Tibial artery (tissue), 4 donors: ENCODE results near the gene DLL1.
A peak's percentile ranks its signal among the peaks of the same experiment; 100 is the strongest.

Source experiments
- DNase-seq, 2 donors: peaks; one replicate each; pipeline ENCODE4 v3.0.0-alpha.2; 2019
- H3K27ac ChIP-seq, 2 donors: fragments of 200-600 bp; sonication (generic) in 1 of 2; 1 replicate in 1 of 2; 2 replicates in 1 of 2; pipeline ENCODE4 v1.5.1; 2018 to 2019; ENCODE audit warnings: mild to moderate bottlenecking in 1 of 2
- H3K27me3 ChIP-seq, 2 donors: fragments of 200-600 bp; sonication (generic) in 1 of 2; one replicate each; pipeline versions ENCODE4 v1.5.1 to v1.6.0; 2016 to 2019
- H3K36me3 ChIP-seq, 3 donors: fragments of 200-600 bp; sonication (generic) in 2 of 3; one replicate each; pipeline ENCODE4 v1.5.1; 2016 to 2019; ENCODE audit warnings: mild to moderate bottlenecking in 2 of 3
- H3K4me1 ChIP-seq, 4 donors: fragments of 200-600 bp; sonication (generic) in 2 of 4; 1 replicate in 3 of 4; 2 replicates in 1 of 4; pipeline ENCODE4 v1.5.1; 2016 to 2019
- H3K4me3 ChIP-seq, 2 donors: fragments of 200-600 bp; sonication (generic) in 1 of 2; 1 replicate in 1 of 2; 2 replicates in 1 of 2; pipeline ENCODE4 v1.5.1; 2018 to 2019; ENCODE audit warnings: mild to moderate bottlenecking in 2 of 2
- H3K9me3 ChIP-seq, 3 donors: fragments of 200-600 bp; sonication (generic) in 1 of 3; one replicate each; pipeline ENCODE4 v1.5.1; 2016 to 2019
- intact Hi-C: fragments of 100-400 bp; cut with DNase I; formaldehyde crosslinking; loops from one replicate; pipeline ENCODE4 v1.15.0; 2023; ENCODE audit warnings: low total_unique reads
- TF ChIP-seq, protein P1 (sequence below), 2 experiments: fragments of 200-600 bp in 1 of 2; fragments of 450-650 bp in 1 of 2; IDR thresholded peaks; one replicate each; pipeline ENCODE4 v1.5.1; 2017 to 2019; ENCODE audit warnings: antibody characterized with exemption in 2 of 2, mild to moderate bottlenecking in 1 of 2, moderate library complexity in 1 of 2

DLL1 gene

DNA sequence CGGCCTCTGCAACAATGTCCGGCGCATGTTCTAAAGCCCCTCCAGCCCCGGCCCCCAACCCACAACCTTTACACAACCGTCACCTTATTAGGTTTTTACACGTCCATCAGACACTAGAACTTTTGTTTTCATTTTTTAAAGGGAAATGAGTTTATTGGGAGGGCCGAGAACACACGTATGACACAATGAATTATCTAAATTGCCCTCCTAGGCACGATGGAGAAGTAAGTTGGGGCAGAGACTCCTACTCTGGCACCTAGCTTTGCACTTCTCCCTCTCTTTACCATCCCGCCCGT, 1.2 kb upstream of the DLL1 start:
- no peak for DNase-seq
- Histone ChIP-seq H3K4me1 (peaks cover 0 to 73% (median 59%) of the 10 kb centered on the region in 4 donors), H3K27me3 (peaks cover 10 to 88% of the 10 kb centered on the region in 2 donors), H3K36me3 (no peaks in the 10 kb centered on the region), H3K9me3 (no peaks in the 10 kb centered on the region), H3K27ac (no peak overlapping the region), H3K4me3 (peak overlapping the region; percentile 63 to 67)
- TF ChIP-seq, protein P1, sequence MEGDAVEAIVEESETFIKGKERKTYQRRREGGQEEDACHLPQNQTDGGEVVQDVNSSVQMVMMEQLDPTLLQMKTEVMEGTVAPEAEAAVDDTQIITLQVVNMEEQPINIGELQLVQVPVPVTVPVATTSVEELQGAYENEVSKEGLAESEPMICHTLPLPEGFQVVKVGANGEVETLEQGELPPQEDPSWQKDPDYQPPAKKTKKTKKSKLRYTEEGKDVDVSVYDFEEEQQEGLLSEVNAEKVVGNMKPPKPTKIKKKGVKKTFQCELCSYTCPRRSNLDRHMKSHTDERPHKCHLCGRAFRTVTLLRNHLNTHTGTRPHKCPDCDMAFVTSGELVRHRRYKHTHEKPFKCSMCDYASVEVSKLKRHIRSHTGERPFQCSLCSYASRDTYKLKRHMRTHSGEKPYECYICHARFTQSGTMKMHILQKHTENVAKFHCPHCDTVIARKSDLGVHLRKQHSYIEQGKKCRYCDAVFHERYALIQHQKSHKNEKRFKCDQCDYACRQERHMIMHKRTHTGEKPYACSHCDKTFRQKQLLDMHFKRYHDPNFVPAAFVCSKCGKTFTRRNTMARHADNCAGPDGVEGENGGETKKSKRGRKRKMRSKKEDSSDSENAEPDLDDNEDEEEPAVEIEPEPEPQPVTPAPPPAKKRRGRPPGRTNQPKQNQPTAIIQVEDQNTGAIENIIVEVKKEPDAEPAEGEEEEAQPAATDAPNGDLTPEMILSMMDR (IDR thresholded peaks at IDR 0.05): no peak
- intact Hi-C loops: no loop called here

DNA sequence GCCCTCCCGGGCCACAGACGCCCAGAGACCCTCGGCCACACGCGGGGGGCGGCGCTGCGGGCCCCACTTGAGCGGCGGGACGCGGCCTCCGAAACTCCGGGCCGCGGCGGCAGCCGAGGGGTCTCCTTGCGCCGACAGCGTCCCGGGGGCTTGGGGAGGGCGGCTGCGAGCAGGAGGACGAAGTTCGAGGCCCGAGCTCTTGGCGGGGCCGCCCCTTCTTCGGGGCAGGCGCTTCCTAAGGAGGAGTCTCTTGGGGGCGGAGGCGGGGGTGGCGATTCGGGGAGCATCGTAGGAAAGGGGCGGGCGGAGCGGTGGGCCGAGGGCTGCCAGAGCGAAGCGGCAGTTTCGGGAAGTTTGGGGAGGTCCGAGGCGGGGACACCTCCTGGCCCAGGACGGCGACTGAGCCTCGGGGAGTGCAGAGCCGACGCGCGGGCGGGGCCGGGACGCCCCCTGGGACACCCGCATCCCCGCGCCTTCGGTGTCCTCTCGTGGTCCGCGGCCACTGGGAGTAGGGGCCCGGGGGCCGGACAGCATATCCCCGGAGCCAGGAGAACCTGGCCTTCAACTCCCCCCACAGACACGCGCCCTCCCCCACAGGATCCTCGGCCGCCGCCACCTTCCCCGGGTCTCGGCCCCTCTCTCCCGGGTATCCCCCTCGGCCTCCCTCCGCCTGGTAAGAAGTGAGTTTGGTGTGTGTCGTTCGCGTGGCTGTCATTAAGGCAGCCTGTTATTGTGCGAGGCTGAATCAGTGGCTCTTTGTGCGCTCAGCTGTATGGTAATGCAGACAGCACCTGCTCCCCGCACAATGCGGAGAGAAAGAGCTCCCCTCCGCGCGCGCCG, 613 bp upstream of the DLL1 start:
- no peaks in the 10 kb centered on the region for H3K9me3 ChIP-seq
- peaks cover 10 to 87% of the 10 kb centered on the region in 2 donors for H3K27me3 ChIP-seq
- H3K36me3 ChIP-seq: no peaks in the 10 kb centered on the region
- intact Hi-C loops: no loop called here
- H3K4me3 ChIP-seq: peak overlapping the region; percentile 63 to 67
- peaks cover 0 to 70% (median 54%) of the 10 kb centered on the region in 4 donors for H3K4me1 ChIP-seq
- no peak overlapping the region for H3K27ac ChIP-seq
- peak; percentile 63 to 70 for DNase-seq
- TF ChIP-seq, protein P1 (IDR thresholded peaks at IDR 0.05): no peak

DNA sequence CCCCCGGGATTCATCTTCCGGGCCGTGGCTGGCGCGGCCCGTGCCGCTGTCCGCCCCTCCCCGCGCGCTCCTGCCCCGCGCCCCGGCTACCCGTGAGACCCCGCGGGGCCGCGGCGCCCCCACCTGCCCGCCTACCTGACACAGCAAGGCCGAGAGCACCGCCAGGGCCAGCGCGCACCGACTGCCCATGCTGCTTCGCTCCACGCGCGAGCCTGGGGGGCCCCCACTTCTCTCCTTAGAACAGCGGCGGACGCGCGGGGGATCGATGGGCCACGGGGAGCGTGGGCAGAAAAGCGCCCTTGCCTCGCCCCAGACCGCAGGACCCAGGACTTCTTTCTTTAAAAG, 955 bp downstream of the DLL1 start:
- DNase-seq: no peak

DNA sequence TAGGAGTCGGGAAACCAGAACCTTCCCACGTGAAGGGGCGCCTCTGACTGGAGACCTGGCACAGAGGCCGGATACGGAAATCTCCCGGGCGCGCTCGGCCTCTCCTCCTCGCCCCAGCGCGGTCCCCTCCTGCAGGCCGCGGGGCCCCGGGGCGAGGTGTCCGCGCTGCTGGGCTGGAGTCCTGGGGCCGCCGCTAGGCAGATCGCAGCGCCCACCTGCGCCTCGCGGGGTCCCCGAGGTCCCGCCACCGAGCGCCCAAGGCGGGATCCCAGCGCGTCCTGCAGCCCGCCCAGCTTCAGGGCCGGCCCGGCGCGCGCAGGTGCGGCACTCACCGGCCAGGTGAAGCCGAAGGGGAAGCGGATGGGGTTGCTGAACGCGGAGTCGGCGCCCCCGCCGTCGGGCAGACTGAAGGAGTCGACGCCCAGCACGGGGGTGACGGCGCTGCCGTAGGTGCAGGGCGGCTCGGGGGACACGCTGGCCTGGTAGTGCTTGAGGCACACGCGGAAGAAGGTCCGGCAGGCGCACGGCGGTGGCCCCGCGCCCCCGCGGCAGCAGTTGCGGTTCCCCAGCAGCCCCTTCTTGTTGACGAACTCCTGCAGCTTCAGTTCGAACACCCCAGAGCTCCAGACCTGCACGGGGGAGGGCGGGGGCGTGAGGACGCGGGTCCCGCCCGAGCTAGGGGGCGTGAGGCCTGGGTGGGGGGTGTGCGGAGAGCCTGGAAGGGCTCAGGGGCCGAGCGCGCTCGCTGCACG, 1.5 kb downstream of the DLL1 start:
- H3K36me3 ChIP-seq: peaks cover 0 to 13% (median 0%) of the 10 kb centered on the region in 3 donors
- peak overlapping the region; percentile 63 to 67 for H3K4me3 ChIP-seq
- no peaks in the 10 kb centered on the region for H3K9me3 ChIP-seq
- TF ChIP-seq, protein P1 (IDR thresholded peaks at IDR 0.05): no peak
- peaks cover 8 to 65% of the 10 kb centered on the region in 2 donors for H3K27me3 ChIP-seq
- intact Hi-C loops: loop anchor here (5.0 kb wide), 1 partner anchor 497 kb away; no protein-coding TSS in a partner anchor
- peaks cover 0 to 52% (median 38%) of the 10 kb centered on the region in 4 donors for H3K4me1 ChIP-seq
- no peak overlapping the region for H3K27ac ChIP-seq
- DNase-seq: no peak

More for the DNA sequence above, 955 bp downstream of the DLL1 start:
- no peaks in the 10 kb centered on the region for H3K9me3 ChIP-seq
- peaks cover 0 to 54% (median 39%) of the 10 kb centered on the region in 4 donors for H3K4me1 ChIP-seq
- TF ChIP-seq, protein P1 (IDR thresholded peaks at IDR 0.05): no peak
- H3K36me3 ChIP-seq: peaks cover 0 to 8% (median 0%) of the 10 kb centered on the region in 3 donors
- H3K4me3 ChIP-seq: peak overlapping the region; percentile 63 to 67
- peak overlapping the region in 1 of 2 donors; percentile 31 for H3K27ac ChIP-seq
- H3K27me3 ChIP-seq: peaks cover 10 to 71% of the 10 kb centered on the region in 2 donors
- intact Hi-C loops: loop anchor here (5.0 kb wide), 1 partner anchor 498 kb away; no protein-coding TSS in a partner anchor

DNA sequence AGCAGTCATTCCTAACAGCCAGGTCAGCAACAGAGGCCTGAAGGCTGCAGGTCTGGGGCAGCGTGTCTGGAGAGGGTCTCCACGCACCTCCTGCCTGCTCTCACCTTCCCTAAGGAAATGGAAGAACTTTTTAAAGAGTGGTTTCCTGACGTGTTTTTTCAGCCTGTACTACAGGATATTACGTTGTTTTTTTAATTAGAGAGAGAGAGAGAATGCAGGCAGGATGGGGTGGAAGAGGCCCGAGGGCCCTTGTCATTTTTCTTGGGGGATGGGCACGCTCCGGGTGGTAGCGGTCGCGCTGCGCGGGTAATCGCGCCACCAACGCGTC, 2.1 kb downstream of the DLL1 start:
- Histone ChIP-seq H3K4me1 (peaks cover 0 to 51% (median 37%) of the 10 kb centered on the region in 4 donors), H3K4me3 (peak overlapping the region; percentile 63 to 67), H3K27ac (no peak overlapping the region), H3K27me3 (peaks cover 4 to 60% of the 10 kb centered on the region in 2 donors), H3K9me3 (no peaks in the 10 kb centered on the region), H3K36me3 (peaks cover 0 to 18% (median 0%) of the 10 kb centered on the region in 3 donors)
- intact Hi-C loops: loop anchor here (5.0 kb wide), 1 partner anchor 497 kb away; no protein-coding TSS in a partner anchor
- DNase-seq: no peak
- TF ChIP-seq, protein P1 (IDR thresholded peaks at IDR 0.05): no peak
